Prostate gland (tissue), 2 donors: ENCODE results near the gene GANAB. TPM values are rescaled to one million over a fixed set of nuclear protein-coding genes. Genes with fewer than 3 reads are reported as not detected.

Source experiments
- small RNA-seq, 2 donors: library from RNA; depleted of rRNA; stranded (forward); fragments of <200 nt; gene quantifications; one replicate each; pipeline ENCODE3, GENCODE V24; 2016
- total RNA-seq, 2 donors: library from RNA; depleted of rRNA; stranded (reverse); fragments of >200 nt; gene quantifications; one replicate each; pipeline ENCODE4 v1.1.0, GENCODE V29; 2016

GANAB gene
- total RNA-seq, 2 donors from 2014 or later, result 163 to 199 TPM

Small RNA genes within 50 kb of the gene (small RNA-seq; reads per million reads assigned to genes)
- gene AP001458.1 (0 reads per million in 2 donors), gene SNORA57 (0 reads per million in 2 donors)

Other genes starting within 250 kb of the GANAB start
- gene SCGB1A1, start 227.6 kb downstream of the GANAB start, total RNA-seq, result 100 to 1,000 TPM in 1 of 2 donors, 1 to 10 TPM in 1; 6.8 to 203 TPM
- gene AHNAK, start 99.8 kb downstream of the GANAB start, total RNA-seq, result 100 to 1,000 TPM; 367 to 434 TPM
- gene EEF1G, start 72.7 kb downstream of the GANAB start, total RNA-seq, result 1,000 to 10,000 TPM; 1,254 to 2,389 TPM
- gene TUT1, start 55.1 kb downstream of the GANAB start, total RNA-seq, result 10 to 100 TPM; 26.6 to 30.6 TPM
- gene MTA2, start 44.7 kb downstream of the GANAB start, total RNA-seq, result 100 to 1,000 TPM in 1 of 2 donors, 10 to 100 TPM in 1; 96.5 to 110 TPM
- gene EML3, start 33.8 kb downstream of the GANAB start, total RNA-seq, result 10 to 100 TPM; 50.2 to 80.1 TPM
- 10 to 100 TPM in 1 of 2 donors, 1 to 10 TPM in 1; 8.0 to 12.7 TPM for gene ROM1, start 33.4 kb downstream of the GANAB start, total RNA-seq
- 10 to 100 TPM; 57.0 to 75.3 TPM for gene B3GAT3, start 24.6 kb downstream of the GANAB start, total RNA-seq
- gene INTS5, start 6.7 kb upstream of the GANAB start, total RNA-seq, result 10 to 100 TPM; 34.0 to 35.3 TPM
- 10 to 100 TPM; 27.8 to 68.0 TPM for gene C11orf98, start 18.6 kb upstream of the GANAB start, total RNA-seq
- 10 to 100 TPM in 1 of 2 donors, 1 to 10 TPM in 1; 9.7 to 20.2 TPM for gene CSKMT, start 18.7 kb upstream of the GANAB start, total RNA-seq
- 10 to 100 TPM; 10.3 to 18.3 TPM for gene UQCC3, start 25.1 kb upstream of the GANAB start, total RNA-seq
- gene LBHD1, start 25.7 kb upstream of the GANAB start, total RNA-seq, result 10 to 100 TPM in 1 of 2 donors, 1 to 10 TPM in 1; 7.1 to 10.2 TPM
- gene UBXN1, start 32.5 kb upstream of the GANAB start, total RNA-seq, result 100 to 1,000 TPM; 136 to 179 TPM
- 1 to 10 TPM; 2.8 to 8.0 TPM for gene LRRN4CL, start 42.9 kb upstream of the GANAB start, total RNA-seq
- gene BSCL2, start 60.8 kb upstream of the GANAB start, total RNA-seq, result 100 to 1,000 TPM; 148 to 187 TPM
- not detected for gene GNG3, start 61.1 kb upstream of the GANAB start, total RNA-seq
- 10 to 100 TPM; 26.6 to 33.5 TPM for gene HNRNPUL2, start 80.8 kb upstream of the GANAB start, total RNA-seq
- gene TTC9C, start 81.9 kb upstream of the GANAB start, total RNA-seq, result 10 to 100 TPM; 25.1 to 25.5 TPM
- 10 to 100 TPM; 14.8 to 19.1 TPM for gene ZBTB3, start 107.5 kb upstream of the GANAB start, total RNA-seq
- 10 to 100 TPM; 97.2 to 98.3 TPM for gene POLR2G, start 115.0 kb upstream of the GANAB start, total RNA-seq
- 10 to 100 TPM; 22.2 to 36.2 TPM for gene TAF6L, start 124.8 kb upstream of the GANAB start, total RNA-seq
- 100 to 1,000 TPM; 139 to 200 TPM for gene TMEM179B, start 140.8 kb upstream of the GANAB start, total RNA-seq
- gene TMEM223, start 145.4 kb upstream of the GANAB start, total RNA-seq, result 10 to 100 TPM; 35.8 to 73.6 TPM
- gene NXF1, start 158.8 kb upstream of the GANAB start, total RNA-seq, result 10 to 100 TPM; 75.6 to 98.2 TPM
- gene STX5, start 185.4 kb upstream of the GANAB start, total RNA-seq, result 10 to 100 TPM; 34.5 to 57.5 TPM
- gene TEX54, start 186.2 kb upstream of the GANAB start, total RNA-seq, result not detected
- gene WDR74, start 193.0 kb upstream of the GANAB start, total RNA-seq, result 10 to 100 TPM; 44.5 to 46.1 TPM
- 100 to 1,000 TPM; 158 to 235 TPM for gene SLC3A2, start 234.3 kb upstream of the GANAB start, total RNA-seq